Ishikawa (cell line): ENCODE measurements around the gene PDE2A.

Experiments used
- CEBPB ChIP-seq: IDR thresholded peaks from 2 replicates; pipeline ENCODE4 v1.6.1; 2012
- CREB1 ChIP-seq: IDR thresholded peaks from 2 replicates; pipeline ENCODE4 v1.6.1; 2012; ENCODE audit warnings: low read depth
- EGR1 ChIP-seq: IDR thresholded peaks from 2 replicates; pipeline ENCODE4 v1.6.1; 2012
- EP300 ChIP-seq: IDR thresholded peaks from 2 replicates; pipeline ENCODE4 v1.6.1; 2012; ENCODE audit warnings: borderline replicate concordance
- FOXM1 ChIP-seq: IDR thresholded peaks from 2 replicates; pipeline ENCODE4 v1.6.1; 2012; ENCODE audit warnings: low read depth, borderline replicate concordance
- NFIC ChIP-seq: IDR thresholded peaks from 2 replicates; pipeline ENCODE4 v1.6.1; 2012
- RAD21 ChIP-seq: IDR thresholded peaks from 2 replicates; pipeline ENCODE4 v1.6.1; 2012; ENCODE audit warnings: low read depth
- TAF1 ChIP-seq: IDR thresholded peaks from 2 replicates; pipeline ENCODE4 v1.6.1; 2012; ENCODE audit warnings: low read depth, mild to moderate bottlenecking
- TCF12 ChIP-seq: IDR thresholded peaks from 2 replicates; pipeline ENCODE4 v1.6.1; 2012; ENCODE audit warnings: low read depth
- TEAD4 ChIP-seq: IDR thresholded peaks from 2 replicates; pipeline ENCODE4 v1.6.1; 2012
- YY1 ChIP-seq: IDR thresholded peaks from 2 replicates; pipeline ENCODE4 v1.6.1; 2012; ENCODE audit warnings: low read depth
- ZBTB7A ChIP-seq: IDR thresholded peaks from 2 replicates; pipeline ENCODE4 v1.6.1; 2012; ENCODE audit warnings: low read depth
- TF ChIP-seq, protein P1 (sequence below): IDR thresholded peaks from 2 replicates; pipeline ENCODE4 v1.6.1; 2012
- TF ChIP-seq, protein P2 (sequence below): IDR thresholded peaks from 2 replicates; pipeline ENCODE4 v1.6.1; 2012; ENCODE audit warnings: low read depth, mild to moderate bottlenecking
- TF ChIP-seq, protein P3 (sequence below): IDR thresholded peaks from 2 replicates; pipeline ENCODE4 v1.6.1; 2012

Gene PDE2A

DNA sequence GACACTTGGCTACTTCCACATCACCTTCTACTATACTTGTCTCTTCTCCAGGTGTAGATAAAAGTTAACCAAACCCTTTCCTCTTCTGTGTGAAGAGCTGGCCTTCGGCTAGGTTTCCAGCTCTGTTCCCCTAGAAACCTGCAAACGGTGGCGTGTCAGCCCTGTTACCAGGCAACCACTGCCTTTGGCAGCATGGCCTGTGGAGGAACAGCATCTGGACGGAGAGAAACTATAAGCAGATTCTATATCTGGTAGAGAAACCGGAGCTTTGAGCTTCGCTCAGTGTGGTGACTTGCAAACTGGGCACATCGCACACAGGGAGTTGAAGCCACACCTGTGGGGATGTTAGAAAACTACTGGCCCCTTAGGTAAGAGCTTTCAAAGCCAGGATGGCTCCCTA lies 42.1 kb upstream of the PDE2A start:
- no peak for TF ChIP-seq FOXM1
- TF ChIP-seq ZBTB7A: no peak
- no peak for TF ChIP-seq YY1
- no peak for TF ChIP-seq TAF1
- TF ChIP-seq EP300: no peak
- no peak for TF ChIP-seq CREB1
- TF ChIP-seq CEBPB: no peak
- TF ChIP-seq NFIC: no peak
- TF ChIP-seq TEAD4: no peak
- TF ChIP-seq, protein P1, sequence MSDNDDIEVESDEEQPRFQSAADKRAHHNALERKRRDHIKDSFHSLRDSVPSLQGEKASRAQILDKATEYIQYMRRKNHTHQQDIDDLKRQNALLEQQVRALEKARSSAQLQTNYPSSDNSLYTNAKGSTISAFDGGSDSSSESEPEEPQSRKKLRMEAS: no peak
- TF ChIP-seq, protein P2, sequence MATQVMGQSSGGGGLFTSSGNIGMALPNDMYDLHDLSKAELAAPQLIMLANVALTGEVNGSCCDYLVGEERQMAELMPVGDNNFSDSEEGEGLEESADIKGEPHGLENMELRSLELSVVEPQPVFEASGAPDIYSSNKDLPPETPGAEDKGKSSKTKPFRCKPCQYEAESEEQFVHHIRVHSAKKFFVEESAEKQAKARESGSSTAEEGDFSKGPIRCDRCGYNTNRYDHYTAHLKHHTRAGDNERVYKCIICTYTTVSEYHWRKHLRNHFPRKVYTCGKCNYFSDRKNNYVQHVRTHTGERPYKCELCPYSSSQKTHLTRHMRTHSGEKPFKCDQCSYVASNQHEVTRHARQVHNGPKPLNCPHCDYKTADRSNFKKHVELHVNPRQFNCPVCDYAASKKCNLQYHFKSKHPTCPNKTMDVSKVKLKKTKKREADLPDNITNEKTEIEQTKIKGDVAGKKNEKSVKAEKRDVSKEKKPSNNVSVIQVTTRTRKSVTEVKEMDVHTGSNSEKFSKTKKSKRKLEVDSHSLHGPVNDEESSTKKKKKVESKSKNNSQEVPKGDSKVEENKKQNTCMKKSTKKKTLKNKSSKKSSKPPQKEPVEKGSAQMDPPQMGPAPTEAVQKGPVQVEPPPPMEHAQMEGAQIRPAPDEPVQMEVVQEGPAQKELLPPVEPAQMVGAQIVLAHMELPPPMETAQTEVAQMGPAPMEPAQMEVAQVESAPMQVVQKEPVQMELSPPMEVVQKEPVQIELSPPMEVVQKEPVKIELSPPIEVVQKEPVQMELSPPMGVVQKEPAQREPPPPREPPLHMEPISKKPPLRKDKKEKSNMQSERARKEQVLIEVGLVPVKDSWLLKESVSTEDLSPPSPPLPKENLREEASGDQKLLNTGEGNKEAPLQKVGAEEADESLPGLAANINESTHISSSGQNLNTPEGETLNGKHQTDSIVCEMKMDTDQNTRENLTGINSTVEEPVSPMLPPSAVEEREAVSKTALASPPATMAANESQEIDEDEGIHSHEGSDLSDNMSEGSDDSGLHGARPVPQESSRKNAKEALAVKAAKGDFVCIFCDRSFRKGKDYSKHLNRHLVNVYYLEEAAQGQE: no peak
- TF ChIP-seq EGR1: no peak
- TF ChIP-seq TCF12: no peak
- no peak for TF ChIP-seq RAD21
- TF ChIP-seq, protein P3, sequence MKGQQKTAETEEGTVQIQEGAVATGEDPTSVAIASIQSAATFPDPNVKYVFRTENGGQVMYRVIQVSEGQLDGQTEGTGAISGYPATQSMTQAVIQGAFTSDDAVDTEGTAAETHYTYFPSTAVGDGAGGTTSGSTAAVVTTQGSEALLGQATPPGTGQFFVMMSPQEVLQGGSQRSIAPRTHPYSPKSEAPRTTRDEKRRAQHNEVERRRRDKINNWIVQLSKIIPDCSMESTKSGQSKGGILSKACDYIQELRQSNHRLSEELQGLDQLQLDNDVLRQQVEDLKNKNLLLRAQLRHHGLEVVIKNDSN: no peak

DNA sequence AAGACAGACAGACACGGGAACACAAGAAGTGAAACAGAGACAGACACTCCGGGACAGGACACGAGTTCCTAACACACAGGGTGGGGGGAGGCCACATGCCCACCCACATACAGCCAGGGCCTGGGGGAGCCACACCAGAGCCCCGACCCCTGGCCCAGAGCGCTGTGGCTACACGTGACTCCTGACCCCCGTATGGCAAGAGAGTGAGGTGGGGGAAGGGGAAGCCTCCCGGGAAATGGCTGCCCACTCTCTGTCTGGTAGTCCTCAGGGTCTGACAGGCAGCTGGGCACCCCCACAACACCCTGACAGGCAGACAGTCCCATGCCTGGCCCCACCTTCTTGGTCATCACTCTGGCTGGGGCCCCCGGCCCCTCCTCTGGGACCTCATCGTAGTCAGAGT lies 38.6 kb upstream of the PDE2A start:
- TF ChIP-seq TEAD4 (no peak), TAF1 (no peak)

DNA sequence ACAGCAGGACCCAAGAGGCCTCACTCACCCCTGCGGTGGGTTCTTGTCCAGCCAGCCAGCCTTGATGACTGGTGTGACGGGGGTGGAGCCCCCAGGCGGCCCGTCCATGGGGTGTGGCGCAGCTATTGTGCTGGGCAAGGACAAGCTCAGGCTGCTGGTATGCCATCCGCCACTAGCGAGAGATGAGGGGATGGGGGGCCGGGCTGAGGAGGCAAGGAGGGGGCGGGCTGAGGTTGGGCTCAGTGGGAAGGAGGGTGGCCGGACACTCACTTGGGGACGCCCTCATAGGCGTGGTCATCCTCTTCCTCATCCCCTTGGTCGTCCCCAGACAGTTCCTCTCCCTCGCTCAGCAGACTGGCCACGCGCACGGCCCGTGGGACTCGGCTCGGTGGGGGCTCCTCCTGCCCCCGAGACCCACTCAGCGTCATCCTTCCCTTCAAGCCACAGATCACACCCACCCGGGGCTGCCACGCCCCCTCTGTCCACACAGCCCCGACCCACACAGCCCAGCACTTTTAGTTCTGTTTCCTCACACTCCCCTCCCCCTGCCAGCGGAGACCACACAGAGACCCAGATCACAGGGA lies 38.0 kb upstream of the PDE2A start:
- TF ChIP-seq, protein P3: no peak
- TF ChIP-seq, protein P1: no peak
- no peak for TF ChIP-seq TCF12
- TF ChIP-seq RAD21: no peak
- no peak for TF ChIP-seq EP300

DNA sequence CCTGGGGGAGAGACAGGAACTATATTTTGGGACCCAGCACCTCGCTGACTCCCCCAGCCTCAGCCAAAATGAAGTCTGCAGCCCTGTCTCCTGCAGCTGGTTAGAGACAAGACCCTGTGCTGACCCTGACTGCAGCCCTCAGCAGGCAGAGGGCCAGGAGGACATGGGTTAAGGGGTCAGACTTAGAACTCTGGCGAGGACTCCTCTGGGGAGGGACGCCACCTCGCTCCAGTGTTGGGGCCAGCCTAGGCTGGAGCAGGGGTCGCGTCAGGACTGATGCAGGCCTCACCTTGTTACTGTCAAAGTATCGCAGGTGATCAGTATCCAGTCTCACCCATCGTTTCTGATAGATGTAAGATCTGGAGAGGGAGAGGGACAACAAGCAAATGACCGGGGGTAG lies 36.9 kb upstream of the PDE2A start:
- TF ChIP-seq NFIC (no peak), YY1 (no peak), TEAD4 (no peak), TCF12 (no peak), TAF1 (no peak), EGR1 (no peak), CEBPB (no peak), FOXM1 (no peak), CREB1 (no peak), EP300 (no peak), RAD21 (no peak)
- TF ChIP-seq, protein P3: no peak
- TF ChIP-seq, protein P1: no peak
- TF ChIP-seq, protein P2: no peak

DNA sequence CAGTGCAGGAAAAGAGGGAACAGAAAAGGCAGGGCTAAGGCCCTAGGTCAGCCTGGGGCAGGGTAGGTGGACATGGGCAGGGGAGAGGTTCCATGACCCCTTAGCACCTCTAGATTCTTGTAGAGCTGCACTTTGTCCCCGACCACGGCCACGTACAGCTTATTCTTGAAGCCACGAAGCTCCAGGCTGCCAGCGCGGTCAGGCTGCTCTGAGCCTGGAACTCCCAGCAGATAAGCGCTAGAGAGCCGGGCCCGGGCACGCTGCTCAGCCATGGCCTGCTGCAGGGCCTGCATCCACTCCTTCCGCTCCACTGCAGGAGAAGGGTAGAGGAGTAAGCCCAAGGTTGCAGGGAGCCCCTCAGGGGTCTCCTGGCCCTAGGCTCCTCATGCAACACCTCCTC lies 36.1 kb upstream of the PDE2A start:
- TF ChIP-seq EGR1 (no peak), NFIC (no peak), RAD21 (no peak), TEAD4 (no peak), TAF1 (no peak), CREB1 (no peak), ZBTB7A (no peak), FOXM1 (no peak), TCF12 (no peak), EP300 (no peak), YY1 (no peak), CEBPB (no peak)
- TF ChIP-seq, protein P1: no peak
- TF ChIP-seq, protein P2: no peak
